ENCODE data around the gene TP63.

Gene TP63

DNA sequence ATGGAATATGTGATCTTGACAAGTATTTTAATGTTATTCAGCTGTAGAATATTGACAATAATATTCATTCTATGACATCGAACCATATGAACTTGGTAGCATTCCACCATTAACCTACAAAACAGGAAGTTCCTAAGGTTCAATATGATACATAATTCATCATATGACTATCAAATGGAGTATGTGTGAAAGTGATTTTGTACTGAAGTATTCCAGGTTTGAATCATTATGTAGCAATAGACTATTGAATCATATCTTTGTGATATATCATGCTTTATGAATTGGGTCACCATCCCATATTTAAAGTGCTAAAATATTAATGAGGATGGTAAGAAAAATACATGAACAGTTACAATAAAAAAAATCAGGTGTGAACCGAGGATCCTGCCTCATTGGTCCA is 95.1 kb downstream of the TP63 start:
- Histone ChIP-seq H3K4me3 (ENCODE audit: low read depth, low read length) (no peak overlapping the region), H3K4me2 (ENCODE audit: low read length) (no peak overlapping the region), H3K27ac (no peak overlapping the region), H3K4me1 (peaks cover 6% of the 10 kb centered on the region), H3K27me3 (ENCODE audit: control insufficient read depth, insufficient read depth, low read length) (no peaks in the 10 kb centered on the region), H3K36me3 (ENCODE audit: control insufficient read depth, insufficient read depth, low read length) (no peaks in the 10 kb centered on the region), H3K9ac (no peak overlapping the region), H3K79me2 (no peaks in the 10 kb centered on the region), H2AFZ (no peak overlapping the region), H3K9me3 (ENCODE audit: control insufficient read depth, low read length) (no peaks in the 10 kb centered on the region)
- TF ChIP-seq, protein P1, sequence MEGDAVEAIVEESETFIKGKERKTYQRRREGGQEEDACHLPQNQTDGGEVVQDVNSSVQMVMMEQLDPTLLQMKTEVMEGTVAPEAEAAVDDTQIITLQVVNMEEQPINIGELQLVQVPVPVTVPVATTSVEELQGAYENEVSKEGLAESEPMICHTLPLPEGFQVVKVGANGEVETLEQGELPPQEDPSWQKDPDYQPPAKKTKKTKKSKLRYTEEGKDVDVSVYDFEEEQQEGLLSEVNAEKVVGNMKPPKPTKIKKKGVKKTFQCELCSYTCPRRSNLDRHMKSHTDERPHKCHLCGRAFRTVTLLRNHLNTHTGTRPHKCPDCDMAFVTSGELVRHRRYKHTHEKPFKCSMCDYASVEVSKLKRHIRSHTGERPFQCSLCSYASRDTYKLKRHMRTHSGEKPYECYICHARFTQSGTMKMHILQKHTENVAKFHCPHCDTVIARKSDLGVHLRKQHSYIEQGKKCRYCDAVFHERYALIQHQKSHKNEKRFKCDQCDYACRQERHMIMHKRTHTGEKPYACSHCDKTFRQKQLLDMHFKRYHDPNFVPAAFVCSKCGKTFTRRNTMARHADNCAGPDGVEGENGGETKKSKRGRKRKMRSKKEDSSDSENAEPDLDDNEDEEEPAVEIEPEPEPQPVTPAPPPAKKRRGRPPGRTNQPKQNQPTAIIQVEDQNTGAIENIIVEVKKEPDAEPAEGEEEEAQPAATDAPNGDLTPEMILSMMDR (IDR thresholded peaks at IDR 0.05): no peak

DNA sequence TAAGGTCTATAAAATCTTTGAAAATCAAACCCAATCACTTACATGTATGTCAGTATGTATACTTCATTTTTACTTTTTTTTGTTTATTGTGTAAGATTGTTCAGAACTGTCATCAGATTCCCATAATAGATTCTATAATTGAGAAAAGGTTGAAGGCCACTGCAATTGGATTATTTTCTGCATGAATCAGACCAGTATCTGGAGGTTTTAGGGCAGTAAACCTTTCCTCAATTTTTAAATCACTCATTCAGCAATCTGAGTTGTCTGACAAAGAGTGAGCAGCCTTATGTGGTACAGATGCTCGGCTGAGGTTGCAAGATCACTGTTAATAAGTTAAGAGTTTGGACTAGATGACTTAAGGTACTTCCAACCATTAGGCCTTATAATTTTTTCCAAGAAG is 96.0 kb downstream of the TP63 start:
- no peaks in the 10 kb centered on the region for H3K9me3 ChIP-seq (ENCODE audit: control insufficient read depth, low read length)
- TF ChIP-seq, protein P1 (IDR thresholded peaks at IDR 0.05): no peak
- no peak overlapping the region for H3K9ac ChIP-seq
- H3K27ac ChIP-seq: no peak overlapping the region
- no peak overlapping the region for H2AFZ ChIP-seq
- H3K36me3 ChIP-seq (ENCODE audit: control insufficient read depth, insufficient read depth, low read length): no peaks in the 10 kb centered on the region
- no peaks in the 10 kb centered on the region for H3K79me2 ChIP-seq
- H3K27me3 ChIP-seq (ENCODE audit: control insufficient read depth, insufficient read depth, low read length): no peaks in the 10 kb centered on the region
- H3K4me2 ChIP-seq (ENCODE audit: low read length): no peak overlapping the region
- peaks cover 5% of the 10 kb centered on the region for H3K4me1 ChIP-seq
- H3K4me3 ChIP-seq (ENCODE audit: low read depth, low read length): no peak overlapping the region

- no peak overlapping the region for H3K27ac ChIP-seq
- H3K4me3 ChIP-seq (ENCODE audit: low read depth, low read length): no peak overlapping the region
- H3K4me1 ChIP-seq: peaks cover 3% of the 10 kb centered on the region
- H3K79me2 ChIP-seq: no peaks in the 10 kb centered on the region
- H3K9ac ChIP-seq: no peak overlapping the region
- H3K36me3 ChIP-seq (ENCODE audit: control insufficient read depth, insufficient read depth, low read length): no peaks in the 10 kb centered on the region
- no peaks in the 10 kb centered on the region for H3K27me3 ChIP-seq (ENCODE audit: control insufficient read depth, insufficient read depth, low read length)
- H3K9me3 ChIP-seq (ENCODE audit: control insufficient read depth, low read length): no peaks in the 10 kb centered on the region
- TF ChIP-seq, protein P1 (IDR thresholded peaks at IDR 0.05): no peak
- H2AFZ ChIP-seq: no peak overlapping the region
- H3K4me2 ChIP-seq (ENCODE audit: low read length): no peak overlapping the region
Observed at GRCh38 chr3:189727898-189728297, 96.7 kb downstream of the TP63 start.

DNA sequence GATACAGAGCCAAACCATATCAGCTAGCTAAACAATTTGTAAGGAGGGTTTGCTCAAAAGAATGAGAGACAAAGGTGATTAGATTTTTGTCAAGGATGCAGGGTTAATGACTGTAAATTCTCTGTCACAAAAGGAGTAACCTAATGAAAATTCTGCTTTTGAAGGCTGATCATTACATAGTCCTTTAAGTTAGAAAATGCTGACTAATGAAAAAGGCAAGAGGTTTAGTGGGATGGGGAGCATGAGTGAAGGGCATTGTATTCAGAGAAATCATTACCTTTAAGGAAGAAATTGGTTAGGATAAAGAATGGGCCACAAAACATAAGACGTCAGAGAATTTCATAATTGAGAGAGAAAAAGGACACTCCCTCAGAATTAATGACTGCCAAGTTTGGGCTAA is 97.7 kb downstream of the TP63 start:
- H3K79me2 ChIP-seq: no peaks in the 10 kb centered on the region
- H2AFZ ChIP-seq: peak overlapping the region; percentile 30
- TF ChIP-seq, protein P1 (IDR thresholded peaks at IDR 0.05): no peak

GRCh38 chr3:189734061-189734460 is 102.9 kb downstream of the TP63 start:
- Histone ChIP-seq H3K4me1 (no peaks in the 10 kb centered on the region), H3K27ac (no peak overlapping the region), H2AFZ (no peak overlapping the region), H3K4me2 (ENCODE audit: low read length) (no peak overlapping the region), H3K36me3 (ENCODE audit: control insufficient read depth, insufficient read depth, low read length) (no peaks in the 10 kb centered on the region), H3K27me3 (ENCODE audit: control insufficient read depth, insufficient read depth, low read length) (no peaks in the 10 kb centered on the region), H3K4me3 (ENCODE audit: low read depth, low read length) (no peak overlapping the region), H3K9me3 (ENCODE audit: control insufficient read depth, low read length) (no peaks in the 10 kb centered on the region), H3K79me2 (no peaks in the 10 kb centered on the region), H3K9ac (no peak overlapping the region)
- TF ChIP-seq, protein P1 (IDR thresholded peaks at IDR 0.05): no peak

More for the DNA sequence above, 97.7 kb downstream of the TP63 start:
- Histone ChIP-seq H3K36me3 (ENCODE audit: control insufficient read depth, insufficient read depth, low read length) (no peaks in the 10 kb centered on the region), H3K4me3 (ENCODE audit: low read depth, low read length) (no peak overlapping the region), H3K4me2 (ENCODE audit: low read length) (no peak overlapping the region), H3K4me1 (peaks cover 3% of the 10 kb centered on the region), H3K27me3 (ENCODE audit: control insufficient read depth, insufficient read depth, low read length) (no peaks in the 10 kb centered on the region), H3K27ac (no peak overlapping the region), H3K9me3 (ENCODE audit: control insufficient read depth, low read length) (no peaks in the 10 kb centered on the region), H3K9ac (no peak overlapping the region)
